ENCODE results near the gene LSM12.

The LSM12 gene

GRCh38 chr17:44006598-44007345 lies 59.7 kb downstream of the LSM12 start:
- Histone ChIP-seq H3K9me3 (ENCODE audit: control insufficient read depth, insufficient read depth, low read depth, low read length) (no peaks in the 10 kb centered on the region), H3K4me3 (ENCODE audit: low read depth, low read length) (peak overlapping the region; percentile 72), H3K4me1 (ENCODE audit: control insufficient read depth, insufficient read depth, low read length) (peaks cover 9% of the 10 kb centered on the region), H3K36me3 (ENCODE audit: control insufficient read depth in 2 of 2, insufficient read depth in 1 of 2, low read length in 2 of 2) (peaks cover 0 to 14% of the 10 kb centered on the region in 2 experiments; a peak in 1 of 3 replicates), H3K27ac (ENCODE audit: extremely low read depth, low read depth, low read length) (peak overlapping the region; percentile 71)
- ChIA-PET CTCF (interaction anchor here (0.5 to 4.7 kb wide), 18 partner anchors 10 to 310 kb away, joined by 3 to 28 read pairs (median 3); partner anchors contain the start of gene HDAC5), POLR2A (interaction anchor here (0.5 to 1.7 kb wide), 13 partner anchors 8 to 964 kb away, joined by 3 to 7 read pairs (median 5); partner anchors contain the start of genes G6PC3, TMEM101 and TMUB2)
- TF ChIP-seq RBAK (tag by site-specific recombination; IDR thresholded peaks at IDR 0.05): no peak
- TF ChIP-seq TSHZ1 (tag by site-specific recombination; IDR thresholded peaks at IDR 0.05; ENCODE audit: borderline replicate concordance): no peak
- peak; percentile 42; the same call in 1 of the 2 replicates for TF ChIP-seq ZBTB11 (tag by site-specific recombination; conservative IDR thresholded peaks at IDR 0.05; ENCODE audit: low read depth)
- TF ChIP-seq ZNF16 (tag by site-specific recombination; IDR thresholded peaks at IDR 0.05; ENCODE audit: low read depth): no peak
- 0 out of 2 replicates have a peak, but pooled peaks have one; percentile 20 for TF ChIP-seq ZBTB8A (tag by site-specific recombination; IDR thresholded peaks at IDR 0.05)
- no peak for TF ChIP-seq ZNF571 (tag by site-specific recombination; IDR thresholded peaks at IDR 0.05)
- no peak for TF ChIP-seq TRIM28 (IDR thresholded peaks at IDR 0.05; ENCODE audit: borderline replicate concordance, low read length)
- TF ChIP-seq ZNF776 (tag by site-specific recombination; IDR thresholded peaks at IDR 0.05; ENCODE audit: borderline replicate concordance): no peak
- 0 out of 2 replicates have a peak, but pooled peaks have one; percentile 28 for TF ChIP-seq ZNF223 (tag by site-specific recombination; IDR thresholded peaks at IDR 0.05)
- TF ChIP-seq KLF1 (tag by site-specific recombination; IDR thresholded peaks at IDR 0.05): peak; percentile 77
- peak; percentile 65; the same call in 1 of the 2 replicates for TF ChIP-seq IKZF3 (tag by site-specific recombination; IDR thresholded peaks at IDR 0.05)
- no peak for TF ChIP-seq ZNF140 (tag by site-specific recombination; IDR thresholded peaks at IDR 0.05)
- no peak for TF ChIP-seq ZNF639 (tag by site-specific recombination; IDR thresholded peaks at IDR 0.05)
- no peak for TF ChIP-seq ZNF350 (tag by site-specific recombination; IDR thresholded peaks at IDR 0.05)
- peak; percentile 77; the same call in 1 of the 2 replicates for TF ChIP-seq KLF16 (tag by site-specific recombination; IDR thresholded peaks at IDR 0.05)
- TF ChIP-seq ZIC2 (tag by site-specific recombination; IDR thresholded peaks at IDR 0.05): peak; percentile 55; the same call in 1 of the 2 replicates
- TF ChIP-seq ZNF621 (tag by site-specific recombination; IDR thresholded peaks at IDR 0.05): no peak
- TF ChIP-seq ZNF660 (tag by site-specific recombination; IDR thresholded peaks at IDR 0.05): no peak; the same call in 1 of the 2 replicates
- no peak for TF ChIP-seq ZNF426 (tag by site-specific recombination; IDR thresholded peaks at IDR 0.05)
- no peak; the same call in none of the 2 replicates for TF ChIP-seq WT1 (tag by site-specific recombination; IDR thresholded peaks at IDR 0.05)
- TF ChIP-seq ZNF791 (tag by site-specific recombination; IDR thresholded peaks at IDR 0.05): no peak
- TF ChIP-seq ZFP41 (tag by site-specific recombination; IDR thresholded peaks at IDR 0.05; ENCODE audit: borderline replicate concordance): no peak
- TF ChIP-seq ZNF221 (tag by site-specific recombination; IDR thresholded peaks at IDR 0.05; ENCODE audit: borderline replicate concordance): no peak
- TF ChIP-seq ZNF658 (tag by site-specific recombination; IDR thresholded peaks at IDR 0.05): no peak
- no peak for TF ChIP-seq OVOL3 (tag by site-specific recombination; IDR thresholded peaks at IDR 0.05)
- TF ChIP-seq KLF17 (tag by site-specific recombination; IDR thresholded peaks at IDR 0.05): no peak
- no peak for TF ChIP-seq GLI2 (tag by site-specific recombination; IDR thresholded peaks at IDR 0.05; ENCODE audit: borderline replicate concordance, low read depth)
- peak; percentile 84 for TF ChIP-seq ZFHX2 (tag by site-specific recombination; conservative IDR thresholded peaks at IDR 0.05)
- no peak for TF ChIP-seq ZNF677 (tag by site-specific recombination; IDR thresholded peaks at IDR 0.05)

Data from HEK293 (cell line).